GM12892 (cell line): ENCODE data around the gene STAG1.

Experiments
- POLR2A ChIP-seq: IDR thresholded peaks from 2 replicates; pipeline ENCODE4 v1.6.1; 2011; ENCODE audit warnings: low read depth, low read length, control low read depth
- TAF1 ChIP-seq: IDR thresholded peaks from 2 replicates; pipeline ENCODE4 v1.6.1; 2011; ENCODE audit warnings: low read depth, mild to moderate bottlenecking, control low read depth, low read length, borderline replicate concordance

GRCh38 chr3:136792556-136793330, 40.6 kb upstream of the STAG1 start:
- TF ChIP-seq POLR2A (no peak), TAF1 (no peak)
